Neural cell (in vitro differentiated cells): ENCODE measurements around the gene UGT3A2. TPM values are rescaled to one million over a fixed set of nuclear protein-coding genes. Genes with fewer than 3 reads are reported as not detected.

Source experiments
- H2AFZ ChIP-seq: fragments of 200-600, 300-800 bp; sonication (generic), shearing (Covaris generic); 2 replicates; pipeline ENCODE4 v1.6.0; 2014; ENCODE audit warnings: low read depth, mild to moderate bottlenecking, antibody characterized with exemption, low read length, moderate library complexity
- H3F3A ChIP-seq: fragments of 200-600 bp; shearing (Covaris generic); 2 replicates; pipeline ENCODE4 v1.6.1; 2016; ENCODE audit warnings: mild to moderate bottlenecking, moderate library complexity, mixed read lengths, antibody characterized with exemption, low read length; ENCODE audit not compliant: insufficient read depth, poor library complexity, severe bottlenecking
- H3K27ac ChIP-seq: fragments of 200-600, 300-800 bp; sonication (generic), shearing (Covaris generic); 2 replicates; pipeline ENCODE4 v1.5.1; 2014; ENCODE audit warnings: mild to moderate bottlenecking, low read length, moderate library complexity
- H3K27me3 ChIP-seq: fragments of 300-800, 200-600 bp; sonication (generic), shearing (Covaris generic); 2 replicates; pipeline ENCODE4 v1.6.0; 2014; ENCODE audit warnings: mild to moderate bottlenecking, low read depth, low read length, moderate library complexity; ENCODE audit not compliant: insufficient read depth
- H3K36me3 ChIP-seq: fragments of 300-800, 200-600 bp; sonication (generic), shearing (Covaris generic); 2 replicates; pipeline ENCODE4 v1.5.1; 2014; ENCODE audit warnings: mild to moderate bottlenecking, antibody characterized with exemption, low read length, moderate library complexity; ENCODE audit not compliant: insufficient read depth
- H3K4me2 ChIP-seq: fragments of 300-800, 200-600 bp; sonication (generic), shearing (Covaris generic); 2 replicates; pipeline ENCODE4 v1.6.0; 2014; ENCODE audit warnings: mild to moderate bottlenecking, low read length
- H3K4me3 ChIP-seq: fragments of 300-800, 200-600 bp; sonication (generic), shearing (Covaris generic); 2 replicates; pipeline ENCODE4 v1.5.1; 2014; ENCODE audit warnings: mild to moderate bottlenecking, low read length, moderate library complexity
- H3K79me2 ChIP-seq: fragments of 200-600 bp; shearing (Covaris generic); replicated peaks from 2 replicates; pipeline ENCODE4 v1.6.0; 2014; ENCODE audit warnings: mild to moderate bottlenecking, low read length, moderate library complexity; ENCODE audit not compliant: insufficient read depth
- H3K9ac ChIP-seq: fragments of 300-800, 200-600 bp; sonication (generic), shearing (Covaris generic); 2 replicates; pipeline ENCODE4 v1.6.1; 2016; ENCODE audit warnings: mild to moderate bottlenecking, low read length, mixed read lengths
- H3K9me2 ChIP-seq: fragments of 200-600 bp; shearing (Covaris generic); 2 replicates; pipeline ENCODE4 v1.6.1; 2016; ENCODE audit warnings: mild to moderate bottlenecking, low read length, mixed read lengths; ENCODE audit not compliant: insufficient read depth
- H3K9me3 ChIP-seq: fragments of 200-600, 300-800 bp; sonication (generic), shearing (Covaris generic); 2 replicates; pipeline ENCODE4 v1.6.1; 2016; ENCODE audit warnings: mild to moderate bottlenecking, mixed run types, low read length, moderate library complexity, mixed read lengths
- H4K20me1 ChIP-seq: fragments of 200-600 bp; shearing (Covaris generic); 2 replicates; pipeline ENCODE4 v1.6.1; 2016; ENCODE audit warnings: mild to moderate bottlenecking, mixed run types; ENCODE audit not compliant: insufficient read depth
- EP300 ChIP-seq: fragments of 450-650 bp; conservative IDR thresholded peaks from 2 replicates; pipeline ENCODE4 v1.6.1; 2014; ENCODE audit warnings: antibody characterized with exemption, mild to moderate bottlenecking, moderate library complexity; ENCODE audit not compliant: poor library complexity, severe bottlenecking
- EZH2 ChIP-seq: fragments of 200-600, 300-800 bp; shearing (Covaris generic), sonication (generic); IDR thresholded peaks from 2 replicates; pipeline ENCODE4 v1.6.1; 2014; ENCODE audit warnings: antibody characterized with exemption, low read length, borderline replicate concordance, mild to moderate bottlenecking; ENCODE audit not compliant: insufficient read depth, poor library complexity, severe bottlenecking
- MXI1 ChIP-seq: fragments of 450-650 bp; conservative IDR thresholded peaks from 2 replicates; pipeline ENCODE4 v1.6.1; 2014; ENCODE audit warnings: antibody characterized with exemption, mild to moderate bottlenecking; ENCODE audit not compliant: poor library complexity, severe bottlenecking
- POLR2AphosphoS5 ChIP-seq: IDR thresholded peaks from 2 replicates; pipeline ENCODE4 v1.6.1; 2012
- RAD21 ChIP-seq: fragments of 450-650 bp; conservative IDR thresholded peaks from 2 replicates; pipeline ENCODE4 v1.6.1; 2014; ENCODE audit warnings: antibody characterized with exemption, mild to moderate bottlenecking, moderate library complexity
- REST ChIP-seq: IDR thresholded peaks from 2 replicates; pipeline ENCODE4 v1.6.1; 2012; ENCODE audit warnings: borderline replicate concordance
- SMC3 ChIP-seq: fragments of 450-650 bp; conservative IDR thresholded peaks from 2 replicates; pipeline ENCODE4 v1.6.1; 2014; ENCODE audit warnings: antibody characterized with exemption, mild to moderate bottlenecking, moderate library complexity; ENCODE audit not compliant: poor library complexity
- TAF1 ChIP-seq: IDR thresholded peaks from 2 replicates; pipeline ENCODE4 v1.6.1; 2012; ENCODE audit warnings: low read depth
- polyA plus RNA-seq: library from polyadenylated mRNA; depleted of rRNA; stranded (reverse); fragments of >200 nt; gene quantifications from 2 replicates; pipeline ENCODE4 v1.2.3, GENCODE V29; 2014
- TF ChIP-seq, protein P1 (sequence below): fragments of 450-650 bp; IDR thresholded peaks from 2 replicates; pipeline ENCODE4 v1.5.1; 2014; ENCODE audit warnings: antibody characterized with exemption, mild to moderate bottlenecking, moderate library complexity; ENCODE audit not compliant: poor library complexity, severe bottlenecking

Gene UGT3A2
- polyA plus RNA-seq, 1 donor from 2014 or later, result not detected

DNA sequence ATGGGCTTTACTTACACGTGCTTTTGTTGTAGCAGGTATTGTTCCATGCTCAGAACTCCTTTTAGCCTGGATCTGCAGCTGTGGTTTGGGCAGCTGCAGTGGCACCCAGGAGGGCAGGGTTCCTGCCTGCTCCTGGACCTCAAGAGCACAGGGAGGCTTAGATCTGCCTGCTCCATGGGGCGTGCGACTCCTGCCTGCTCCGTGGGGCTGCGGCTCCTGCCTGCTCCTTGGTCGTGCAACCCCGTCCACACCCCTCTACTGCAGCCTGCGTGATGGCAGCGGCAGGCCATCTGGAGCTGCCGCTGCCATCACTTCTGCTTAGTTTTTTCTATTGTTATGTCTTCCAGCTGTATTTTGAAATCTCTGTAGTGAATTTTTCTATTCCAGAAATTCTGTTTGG, 11.7 kb upstream of the UGT3A2 start:
- Histone ChIP-seq H3K36me3 (no peaks in the 10 kb centered on the region), H3K9me2 (no peaks in the 10 kb centered on the region), H3K9ac (no peak overlapping the region), H2AFZ (no peak overlapping the region), H4K20me1 (no peaks in the 10 kb centered on the region), H3K9me3 (no peaks in the 10 kb centered on the region), H3K27ac (no peak overlapping the region), H3K4me3 (no peak overlapping the region), H3K27me3 (no peaks in the 10 kb centered on the region), H3K79me2 (no peaks in the 10 kb centered on the region), H3F3A (no peaks in the 10 kb centered on the region), H3K4me2 (no peak overlapping the region)
- no peak for TF ChIP-seq REST
- no peak for TF ChIP-seq EZH2
- TF ChIP-seq RAD21, result no peak

DNA sequence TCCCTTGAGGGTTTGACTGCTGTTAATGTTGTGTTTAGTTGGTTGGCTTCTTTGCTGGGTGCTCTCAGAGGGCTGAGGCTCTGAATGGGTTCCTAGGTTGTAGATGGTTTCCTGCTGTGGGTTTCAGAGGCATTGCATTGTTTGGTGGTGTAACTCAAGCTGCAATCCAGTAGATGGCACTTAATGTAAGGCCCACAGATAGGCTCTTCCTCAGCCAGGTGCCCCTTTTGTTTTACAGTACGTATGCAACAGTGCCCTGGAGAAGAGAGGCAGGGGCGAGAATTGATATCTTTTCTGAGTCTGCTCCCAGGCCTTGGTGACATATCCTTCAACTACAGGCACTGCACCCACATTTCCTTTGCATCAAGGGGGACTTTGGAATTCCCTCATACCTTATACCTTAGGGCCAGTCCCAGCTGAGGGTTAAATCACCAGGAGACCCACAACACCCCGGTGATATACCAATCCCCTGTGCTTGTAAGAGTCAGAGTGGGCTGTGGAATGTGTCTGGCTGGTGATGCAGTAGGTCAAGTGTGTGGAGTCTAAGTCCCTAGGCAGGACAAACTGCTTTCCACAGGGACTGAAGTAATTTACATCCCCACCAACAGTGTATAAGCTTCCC, 7.0 kb upstream of the UGT3A2 start:
- H3K36me3 ChIP-seq, result no peaks in the 10 kb centered on the region
- H2AFZ ChIP-seq, result no peak overlapping the region
- H3K9ac ChIP-seq, result no peak overlapping the region
- no peak overlapping the region for H3K4me2 ChIP-seq
- no peaks in the 10 kb centered on the region for H3K27me3 ChIP-seq
- H4K20me1 ChIP-seq, result no peaks in the 10 kb centered on the region
- H3K27ac ChIP-seq, result no peak overlapping the region
- no peak overlapping the region for H3K4me3 ChIP-seq
- no peak for TF ChIP-seq SMC3
- no peak for TF ChIP-seq EZH2
- no peak for TF ChIP-seq TAF1
- TF ChIP-seq RAD21, result no peak
- no peak for TF ChIP-seq EP300
- no peak for TF ChIP-seq MXI1
- TF ChIP-seq REST, result no peak
- no peak for TF ChIP-seq POLR2AphosphoS5
- TF ChIP-seq, protein P1, sequence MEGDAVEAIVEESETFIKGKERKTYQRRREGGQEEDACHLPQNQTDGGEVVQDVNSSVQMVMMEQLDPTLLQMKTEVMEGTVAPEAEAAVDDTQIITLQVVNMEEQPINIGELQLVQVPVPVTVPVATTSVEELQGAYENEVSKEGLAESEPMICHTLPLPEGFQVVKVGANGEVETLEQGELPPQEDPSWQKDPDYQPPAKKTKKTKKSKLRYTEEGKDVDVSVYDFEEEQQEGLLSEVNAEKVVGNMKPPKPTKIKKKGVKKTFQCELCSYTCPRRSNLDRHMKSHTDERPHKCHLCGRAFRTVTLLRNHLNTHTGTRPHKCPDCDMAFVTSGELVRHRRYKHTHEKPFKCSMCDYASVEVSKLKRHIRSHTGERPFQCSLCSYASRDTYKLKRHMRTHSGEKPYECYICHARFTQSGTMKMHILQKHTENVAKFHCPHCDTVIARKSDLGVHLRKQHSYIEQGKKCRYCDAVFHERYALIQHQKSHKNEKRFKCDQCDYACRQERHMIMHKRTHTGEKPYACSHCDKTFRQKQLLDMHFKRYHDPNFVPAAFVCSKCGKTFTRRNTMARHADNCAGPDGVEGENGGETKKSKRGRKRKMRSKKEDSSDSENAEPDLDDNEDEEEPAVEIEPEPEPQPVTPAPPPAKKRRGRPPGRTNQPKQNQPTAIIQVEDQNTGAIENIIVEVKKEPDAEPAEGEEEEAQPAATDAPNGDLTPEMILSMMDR, result no peak
- H3K79me2 ChIP-seq, result no peaks in the 10 kb centered on the region
- H3F3A ChIP-seq, result no peaks in the 10 kb centered on the region
- no peaks in the 10 kb centered on the region for H3K9me3 ChIP-seq
- no peaks in the 10 kb centered on the region for H3K9me2 ChIP-seq
